Endothelial cell of umbilical vein (primary cell): ENCODE data around the gene ZKSCAN3.

Experiments
- POLR2A ChIP-seq: IDR thresholded peaks from 2 replicates; pipeline ENCODE4 v1.6.1; 2012; ENCODE audit warnings: low read depth, mild to moderate bottlenecking, control low read depth, low read length
- TF ChIP-seq, protein P1 (sequence below): IDR thresholded peaks from 2 replicates; pipeline ENCODE4 v1.6.1; 2011; ENCODE audit not compliant: insufficient read depth, insufficient read length
- TF ChIP-seq, protein P2 (sequence below), 2 donors: IDR thresholded peaks; 1 replicate in 1 of 2; 2 replicates in 1 of 2; pipeline ENCODE4 v1.5.1; 2011; ENCODE audit warnings: low read length in 2 of 2, mild to moderate bottlenecking in 2 of 2, moderate library complexity in 2 of 2, control low read depth in 1 of 2, inconsistent platforms in 1 of 2, low read depth in 1 of 2; ENCODE audit not compliant: insufficient read depth in 1 of 2; ENCODE audit errors: extremely low read depth in 1 of 2

DNA sequence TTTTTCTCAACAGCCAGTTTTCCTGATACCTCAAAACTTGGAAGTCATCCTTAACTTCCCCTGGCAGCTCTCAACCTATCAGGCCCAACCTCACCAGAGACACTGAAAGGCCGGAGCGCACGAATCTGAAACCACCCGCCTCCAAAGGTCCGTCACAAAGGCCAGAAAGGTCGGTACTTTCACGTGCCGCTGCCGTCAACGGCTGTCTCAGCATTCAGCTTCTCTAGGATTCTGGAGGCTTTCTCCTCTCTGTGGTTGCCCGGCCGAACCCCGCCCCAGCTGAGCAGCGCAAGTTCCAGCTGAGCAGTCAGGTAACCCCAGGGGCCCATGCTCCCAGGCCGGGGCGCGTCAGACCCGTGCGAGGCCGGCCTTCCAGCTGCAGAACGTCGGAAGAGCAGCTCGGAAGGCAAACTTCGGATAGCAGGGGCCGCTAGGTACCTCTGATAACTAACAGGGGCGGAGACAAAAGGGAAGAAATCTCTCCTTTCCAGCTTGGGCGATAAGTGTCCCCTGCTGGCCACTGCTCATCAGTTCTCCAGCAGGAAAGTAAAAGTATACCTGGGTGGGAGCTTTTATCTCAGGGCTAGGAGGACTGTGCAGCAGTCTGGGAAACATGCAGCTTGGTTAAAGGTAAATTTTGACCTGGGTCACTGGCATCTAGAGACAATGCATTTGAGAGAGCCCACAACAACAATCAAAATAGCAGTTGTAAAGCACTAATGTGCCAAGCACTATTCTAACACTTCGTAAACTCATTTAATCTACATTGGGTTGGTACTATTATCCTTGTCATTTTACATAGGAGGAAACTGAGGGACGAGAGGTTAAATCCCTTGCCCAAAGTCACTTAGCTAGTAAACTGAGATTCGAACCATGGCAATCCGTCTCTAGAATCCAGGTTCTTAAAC lies 33.7 kb downstream of the ZKSCAN3 start:
- TF ChIP-seq, protein P1, sequence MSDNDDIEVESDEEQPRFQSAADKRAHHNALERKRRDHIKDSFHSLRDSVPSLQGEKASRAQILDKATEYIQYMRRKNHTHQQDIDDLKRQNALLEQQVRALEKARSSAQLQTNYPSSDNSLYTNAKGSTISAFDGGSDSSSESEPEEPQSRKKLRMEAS: peak; percentile 70
- TF ChIP-seq POLR2A: no peak
- TF ChIP-seq, protein P2, sequence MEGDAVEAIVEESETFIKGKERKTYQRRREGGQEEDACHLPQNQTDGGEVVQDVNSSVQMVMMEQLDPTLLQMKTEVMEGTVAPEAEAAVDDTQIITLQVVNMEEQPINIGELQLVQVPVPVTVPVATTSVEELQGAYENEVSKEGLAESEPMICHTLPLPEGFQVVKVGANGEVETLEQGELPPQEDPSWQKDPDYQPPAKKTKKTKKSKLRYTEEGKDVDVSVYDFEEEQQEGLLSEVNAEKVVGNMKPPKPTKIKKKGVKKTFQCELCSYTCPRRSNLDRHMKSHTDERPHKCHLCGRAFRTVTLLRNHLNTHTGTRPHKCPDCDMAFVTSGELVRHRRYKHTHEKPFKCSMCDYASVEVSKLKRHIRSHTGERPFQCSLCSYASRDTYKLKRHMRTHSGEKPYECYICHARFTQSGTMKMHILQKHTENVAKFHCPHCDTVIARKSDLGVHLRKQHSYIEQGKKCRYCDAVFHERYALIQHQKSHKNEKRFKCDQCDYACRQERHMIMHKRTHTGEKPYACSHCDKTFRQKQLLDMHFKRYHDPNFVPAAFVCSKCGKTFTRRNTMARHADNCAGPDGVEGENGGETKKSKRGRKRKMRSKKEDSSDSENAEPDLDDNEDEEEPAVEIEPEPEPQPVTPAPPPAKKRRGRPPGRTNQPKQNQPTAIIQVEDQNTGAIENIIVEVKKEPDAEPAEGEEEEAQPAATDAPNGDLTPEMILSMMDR (IDR thresholded peaks at IDR 0.05; ENCODE audit: extremely low read depth in 1 of 2, insufficient read depth in 1 of 2, low read depth in 1 of 2, low read length in 2 of 2): peak; percentile 54 to 62
